Astrocyte (in vitro differentiated cells and primary cell): Measurements from ENCODE around the gene EYS.

Source experiments
- CTCF ChIP-seq: IDR thresholded peaks from 2 replicates; pipeline ENCODE4 v1.5.1; 2011; ENCODE audit warnings: low read depth, mild to moderate bottlenecking, inconsistent platforms, low read length, moderate library complexity; ENCODE audit not compliant: insufficient read depth
- EZH2 ChIP-seq: IDR thresholded peaks from 2 replicates; pipeline ENCODE4 v1.6.1; 2012; ENCODE audit warnings: mild to moderate bottlenecking, low read length, inconsistent platforms; ENCODE audit not compliant: insufficient read depth

DNA sequence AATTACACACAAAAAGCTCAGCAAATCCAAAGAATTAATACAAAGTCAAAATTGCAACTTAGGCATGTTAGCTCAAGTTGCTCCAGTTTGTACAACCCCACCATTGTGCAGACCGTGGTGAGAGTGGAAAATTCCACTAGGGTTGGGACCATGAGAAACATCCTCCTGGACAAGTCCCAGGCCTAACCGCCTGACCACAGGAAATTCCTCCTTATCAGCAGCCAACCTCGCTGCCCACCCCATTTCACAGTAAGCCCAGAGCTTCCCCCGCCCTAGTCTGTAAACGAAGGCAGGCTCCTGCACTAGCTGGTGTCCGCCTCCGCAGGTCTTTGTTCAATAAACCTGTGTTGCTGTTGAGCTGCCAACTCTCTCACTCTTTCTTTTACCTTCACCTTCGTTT is 1023.3 kb downstream of the EYS start:
- TF ChIP-seq CTCF (no peak), EZH2 (no peak)
